HG03469 (cell line): ENCODE data around the gene SRGAP3.

Source experiments
- ATAC-seq: cut with Tn5 transposase; IDR thresholded peaks from one replicate; pipeline ENCODE4 v1.9.1; 2021; ENCODE audit warnings: mild to moderate bottlenecking, moderate library complexity, moderate number of reproducible peaks; ENCODE audit not compliant: unreplicated experiment

SRGAP3 gene

DNA sequence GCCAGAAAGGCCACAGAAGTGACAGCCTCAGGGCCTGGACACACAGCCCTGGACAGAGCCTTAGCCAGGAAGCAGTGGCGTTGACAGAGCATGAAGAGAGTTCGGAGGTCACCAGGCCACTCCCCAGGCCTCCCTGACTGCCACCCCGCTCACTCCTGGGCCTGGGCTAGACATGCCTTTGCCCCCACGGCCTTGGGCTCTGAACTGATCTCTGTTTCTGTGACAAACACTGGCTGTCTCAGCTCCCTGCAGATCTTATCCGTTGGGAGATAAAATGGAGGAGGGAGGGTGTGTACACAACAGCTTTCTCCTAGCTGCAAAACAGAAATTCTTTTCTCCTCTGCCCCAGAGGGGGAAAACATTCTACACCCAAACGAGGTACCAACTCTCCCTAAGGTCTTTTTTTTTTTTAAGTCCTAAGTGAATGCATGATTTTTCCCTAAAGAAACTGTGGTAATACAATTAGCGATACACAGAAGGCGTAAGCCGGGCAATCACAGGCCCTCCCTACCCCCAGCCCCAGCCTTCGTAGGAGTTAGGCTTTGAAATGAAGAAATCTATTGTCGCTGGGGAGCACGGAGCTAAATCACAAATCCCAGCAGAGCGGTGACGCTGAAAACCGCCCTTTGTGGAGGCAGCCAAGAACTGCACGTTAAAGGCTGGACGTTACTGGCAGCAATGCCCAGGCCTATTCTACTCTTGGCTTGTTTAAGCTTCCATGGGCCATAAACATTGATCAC lies 45.0 kb downstream of the SRGAP3 start:
- no peak for ATAC-seq

DNA sequence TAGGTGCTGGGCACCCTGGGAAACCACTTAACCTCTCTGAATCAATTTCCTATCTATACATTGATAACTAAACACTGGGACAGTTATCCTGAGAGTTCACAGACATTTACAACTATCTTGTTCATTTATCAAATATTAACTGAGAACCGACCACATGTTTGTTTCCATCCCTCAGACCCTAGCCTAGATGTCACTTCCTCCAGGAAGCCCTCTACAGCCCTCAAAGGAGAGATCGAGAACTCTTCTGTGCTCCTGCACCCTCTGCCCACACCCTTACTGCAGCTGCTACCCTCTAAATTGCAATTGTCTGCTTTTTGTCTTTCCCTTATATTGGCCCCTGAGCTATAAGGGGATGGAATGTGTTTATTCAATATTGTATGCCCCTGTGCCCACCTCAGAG lies 46.1 kb downstream of the SRGAP3 start:
- no peak for ATAC-seq

DNA sequence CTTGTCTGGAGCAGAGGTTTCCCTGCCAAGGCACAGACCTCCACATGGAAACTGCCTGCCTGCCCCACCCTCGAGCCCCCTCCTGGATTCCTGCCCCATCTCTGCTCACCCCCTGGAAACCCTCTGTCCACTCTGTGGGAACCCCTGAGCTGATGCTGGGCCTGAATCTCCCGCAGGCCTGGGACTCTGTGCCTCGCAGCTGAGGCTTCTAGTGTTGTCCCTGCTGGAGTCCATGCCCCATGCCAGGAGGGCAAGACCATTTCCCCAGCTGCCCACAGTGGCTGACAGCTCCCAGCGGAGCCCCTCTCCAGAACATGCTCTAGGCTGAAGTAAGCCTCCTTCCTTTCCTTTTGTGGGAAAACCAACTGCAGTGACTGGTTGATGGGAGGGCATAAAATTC lies 46.9 kb downstream of the SRGAP3 start:
- ATAC-seq, result no peak

DNA sequence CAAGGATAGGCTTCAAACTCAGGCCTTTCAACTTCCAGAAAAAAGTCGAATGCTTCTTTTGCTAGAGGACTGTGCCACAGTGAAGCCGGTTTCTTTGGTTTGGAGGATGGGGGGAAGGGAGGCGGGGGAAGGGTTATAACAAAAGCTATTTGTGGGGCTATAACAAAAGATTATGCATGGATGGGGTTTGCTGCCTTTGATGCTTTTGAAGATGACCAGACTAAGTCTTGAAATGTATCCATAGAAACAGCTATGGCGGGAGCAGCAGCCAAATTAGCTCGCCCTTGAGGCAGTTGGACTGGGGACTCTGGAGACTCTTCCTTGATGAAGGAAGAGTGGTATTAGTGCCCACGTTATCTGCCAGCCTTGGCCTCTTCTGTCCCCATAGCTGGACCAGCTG lies 47.5 kb downstream of the SRGAP3 start:
- no peak for ATAC-seq

DNA sequence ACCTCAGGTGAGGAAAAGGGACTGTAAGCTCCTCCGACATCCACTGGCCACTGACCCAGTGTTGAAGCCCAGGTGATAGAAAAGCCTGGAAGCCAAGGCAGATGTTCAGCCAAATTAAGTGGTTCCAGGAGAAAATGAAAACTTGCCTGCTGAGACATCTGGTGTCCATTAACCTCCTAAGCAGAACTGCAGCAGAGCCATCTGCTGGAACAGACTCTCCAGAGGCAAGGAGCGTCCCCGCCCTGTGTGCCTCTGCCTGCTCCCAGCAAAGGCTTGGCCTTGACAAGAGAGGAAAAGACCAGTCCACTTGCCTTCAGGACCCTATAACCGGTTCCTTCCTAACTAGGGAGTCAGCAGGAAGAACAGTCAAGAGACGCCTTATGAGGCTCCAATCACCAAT lies 48.2 kb downstream of the SRGAP3 start:
- no peak for ATAC-seq

DNA sequence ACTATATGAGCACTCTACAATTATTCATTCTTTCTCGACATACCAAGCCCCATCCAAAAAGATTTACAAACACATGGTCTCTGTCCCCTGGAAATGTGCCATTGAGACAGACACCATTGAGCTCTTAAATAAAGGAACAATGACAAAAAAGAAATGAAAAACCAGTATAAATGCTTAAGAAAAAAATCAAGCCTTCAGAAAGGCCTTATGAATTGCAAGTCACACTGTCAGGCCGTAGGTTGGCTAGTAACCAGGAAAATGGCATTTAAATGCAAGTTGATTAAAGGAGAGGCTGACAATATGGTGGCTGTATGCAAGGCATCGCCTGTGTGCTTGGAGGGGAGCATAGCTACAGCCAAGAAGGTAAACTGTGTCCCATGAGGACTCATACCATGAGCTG lies 49.7 kb downstream of the SRGAP3 start:
- ATAC-seq, result no peak

DNA sequence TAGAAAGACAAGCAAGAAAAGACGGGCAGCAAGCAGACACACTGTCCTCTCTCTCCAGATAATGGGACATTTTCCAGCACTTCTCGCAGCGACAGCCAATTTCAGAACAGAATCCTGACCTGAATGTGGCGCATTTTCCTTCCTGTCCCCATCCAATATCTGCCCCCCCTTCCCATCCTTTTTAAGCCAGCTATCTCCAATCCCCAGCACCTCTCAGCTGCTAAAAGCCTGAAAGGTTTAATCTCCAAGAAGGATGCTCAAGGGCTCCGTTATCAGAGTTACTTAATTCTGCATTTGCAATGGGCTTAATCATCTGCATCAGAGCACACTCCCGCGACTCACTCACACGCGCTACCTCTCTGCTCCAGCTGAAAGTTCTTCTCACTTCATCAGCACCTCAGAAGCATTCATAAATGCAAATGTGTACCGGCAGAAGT lies 50.5 kb downstream of the SRGAP3 start:
- ATAC-seq, result no peak

DNA sequence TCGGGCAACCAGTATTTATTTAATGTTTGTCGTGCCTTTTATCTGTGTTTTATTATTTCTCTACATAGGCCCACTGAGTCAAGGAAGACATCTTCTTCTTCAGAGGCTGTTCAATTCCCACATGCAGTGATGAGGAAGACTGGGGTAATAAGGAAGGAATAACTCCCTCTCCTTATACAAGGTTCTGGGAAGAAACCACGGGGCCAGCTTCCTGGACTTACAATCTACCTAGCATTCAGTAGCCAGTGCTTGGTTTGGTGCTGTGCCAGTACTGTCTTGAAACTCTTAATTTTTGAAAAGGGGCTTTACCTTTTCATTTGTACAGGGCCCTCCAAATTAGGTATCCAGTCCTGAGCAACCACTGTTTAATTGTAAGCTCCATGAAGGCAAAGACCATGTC lies 51.2 kb downstream of the SRGAP3 start:
- no peak for ATAC-seq

DNA sequence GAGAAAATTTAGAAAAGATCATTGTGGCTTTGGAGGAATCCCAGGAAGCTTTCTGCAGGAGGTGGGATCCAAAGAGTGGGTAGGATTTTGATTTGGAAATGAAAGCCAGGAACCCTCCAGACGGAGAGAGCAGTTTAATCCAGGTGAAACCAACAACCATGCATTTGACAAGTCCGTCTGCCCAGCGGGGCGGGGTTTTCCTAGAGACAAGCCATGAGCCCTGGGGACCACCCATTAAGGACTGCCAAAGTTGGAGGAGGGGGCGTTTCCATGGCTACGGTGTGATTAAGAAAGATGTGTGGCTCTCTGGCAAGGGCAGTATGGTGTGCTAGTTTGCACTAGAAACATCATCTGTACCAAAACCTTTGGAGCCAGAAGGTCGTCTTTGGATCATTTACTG lies 53.4 kb downstream of the SRGAP3 start:
- no peak for ATAC-seq

DNA sequence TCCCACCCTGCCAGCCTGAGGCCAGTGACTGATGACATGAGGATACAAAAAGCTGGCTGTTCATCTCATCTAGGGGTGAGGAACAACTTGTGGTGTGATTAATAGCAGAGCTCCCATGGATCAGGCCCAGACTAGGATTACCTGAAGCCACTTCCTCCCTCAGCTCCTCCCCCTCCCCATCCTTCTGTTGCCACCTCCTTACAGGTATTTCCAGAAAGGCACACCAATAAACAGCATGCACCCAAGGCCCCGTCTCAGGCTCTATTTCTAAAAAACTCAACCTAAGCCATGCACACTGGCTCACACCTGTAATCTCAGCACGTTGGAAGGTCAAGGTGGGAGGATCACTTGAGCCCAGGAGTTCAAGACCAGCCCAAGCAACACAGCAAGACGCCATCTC lies 54.1 kb downstream of the SRGAP3 start:
- no peak for ATAC-seq

DNA sequence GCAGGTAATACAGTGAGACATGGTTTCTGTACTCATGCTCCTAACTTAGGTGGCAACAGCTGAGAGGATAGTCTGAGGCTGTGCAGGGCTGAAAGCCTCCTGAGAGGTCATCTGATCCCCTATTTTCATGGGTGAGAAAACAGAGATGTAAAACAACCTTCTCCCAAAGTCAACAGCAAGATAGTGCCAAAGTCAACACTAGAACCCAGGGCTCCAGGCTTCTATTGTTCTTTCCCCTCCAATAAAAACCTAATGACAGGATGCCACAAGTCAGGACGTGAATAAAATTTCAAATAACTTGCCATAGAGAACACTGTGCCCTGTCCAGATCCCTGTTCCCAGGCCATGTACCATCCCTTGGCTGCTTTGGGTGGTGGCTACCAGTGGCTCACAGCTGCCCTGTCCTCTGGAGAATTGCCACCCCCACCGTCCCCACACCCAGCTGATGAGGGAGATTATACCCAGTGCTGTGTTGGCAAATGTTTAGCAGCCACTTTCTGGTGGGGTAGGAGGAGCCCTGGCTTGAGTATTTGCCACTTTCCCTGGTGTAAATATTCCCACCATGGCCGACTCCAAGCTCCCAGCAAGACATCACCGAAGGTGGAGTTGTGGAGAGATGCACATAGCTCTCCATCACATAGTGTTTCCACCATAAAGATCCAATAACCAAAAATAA lies 54.8 kb downstream of the SRGAP3 start:
- ATAC-seq, result no peak

DNA sequence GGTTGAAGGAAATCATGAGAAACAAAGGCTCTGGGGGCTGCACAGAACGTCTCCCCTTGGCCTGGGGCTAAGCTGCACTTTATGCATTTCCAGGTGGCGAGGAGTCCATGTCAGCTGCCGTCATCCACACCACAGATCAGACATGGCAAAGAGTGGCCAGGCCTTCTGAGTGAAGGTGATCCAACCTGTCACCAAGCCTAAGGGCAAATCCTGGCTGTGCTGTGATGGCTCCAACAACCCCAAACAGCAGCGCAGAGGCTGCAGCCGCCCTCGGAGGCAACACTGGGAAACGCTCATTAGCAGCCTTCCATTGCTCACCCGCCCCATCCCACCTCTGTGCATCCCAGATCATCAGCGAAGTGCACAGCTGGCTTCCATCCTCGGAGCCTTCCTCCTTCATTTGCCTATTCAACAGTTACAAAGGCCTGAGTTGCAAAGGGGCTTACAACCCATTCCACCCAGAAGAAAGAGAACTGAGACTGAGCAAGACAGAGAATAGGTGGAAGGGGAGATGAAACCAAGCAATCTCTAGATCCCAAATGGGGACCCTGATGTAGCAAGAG lies 55.7 kb downstream of the SRGAP3 start:
- no peak for ATAC-seq

DNA sequence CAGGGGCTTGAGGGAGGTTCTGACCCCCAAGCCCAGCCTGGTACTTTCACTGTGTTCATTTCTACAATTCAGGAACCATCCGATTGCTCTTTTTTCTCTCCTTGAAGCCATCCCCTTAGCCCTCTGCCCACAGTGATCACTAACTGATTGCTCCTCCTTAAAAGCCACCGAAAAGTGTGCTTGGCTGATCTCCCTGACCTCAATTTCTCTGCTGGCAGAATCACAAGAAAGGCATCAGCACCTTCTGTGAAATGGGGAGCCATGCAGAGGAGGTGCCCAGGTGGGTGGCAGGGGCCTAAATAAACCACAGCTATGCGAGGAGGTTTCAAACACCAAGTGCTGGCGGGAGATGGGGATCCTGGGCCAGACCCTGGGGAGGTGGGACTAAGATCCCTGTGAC lies 56.2 kb downstream of the SRGAP3 start:
- no peak for ATAC-seq

DNA sequence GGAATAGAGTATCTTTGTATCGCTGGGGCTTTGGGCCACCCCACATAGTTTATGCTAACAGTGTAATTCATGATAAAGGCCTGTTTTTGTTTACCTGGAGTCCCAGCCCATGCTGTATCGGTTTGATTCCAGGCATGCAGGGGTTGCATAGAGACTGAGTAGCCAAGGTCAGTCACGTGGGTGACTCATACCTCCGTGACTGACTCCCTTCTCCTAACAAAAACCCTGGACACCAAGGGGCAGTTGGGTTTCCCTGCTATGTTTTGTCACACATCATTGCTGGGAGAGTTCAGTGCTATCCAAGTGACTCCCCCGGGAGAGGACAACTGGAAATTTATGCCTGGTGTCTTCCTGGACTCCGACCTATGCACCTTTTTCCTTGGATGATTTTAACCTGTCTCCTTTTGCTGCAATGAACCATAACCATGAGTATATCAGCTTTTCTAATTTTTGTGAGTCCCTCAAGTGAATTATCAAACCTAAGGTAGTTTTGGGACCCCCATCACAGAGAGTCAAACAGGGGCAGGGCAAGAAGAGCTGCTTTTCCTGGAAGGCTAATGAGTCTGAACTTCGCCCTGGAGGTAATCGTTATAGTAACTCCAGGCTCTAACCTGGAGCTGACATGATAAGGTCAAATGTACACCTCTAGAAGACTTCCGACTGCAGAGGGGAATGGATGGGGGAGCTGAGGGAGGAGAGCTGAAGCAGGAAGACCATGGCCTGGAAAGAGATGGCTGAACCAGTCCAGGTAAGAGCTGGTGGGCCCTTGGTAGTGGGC lies 57.0 kb downstream of the SRGAP3 start:
- no peak for ATAC-seq

DNA sequence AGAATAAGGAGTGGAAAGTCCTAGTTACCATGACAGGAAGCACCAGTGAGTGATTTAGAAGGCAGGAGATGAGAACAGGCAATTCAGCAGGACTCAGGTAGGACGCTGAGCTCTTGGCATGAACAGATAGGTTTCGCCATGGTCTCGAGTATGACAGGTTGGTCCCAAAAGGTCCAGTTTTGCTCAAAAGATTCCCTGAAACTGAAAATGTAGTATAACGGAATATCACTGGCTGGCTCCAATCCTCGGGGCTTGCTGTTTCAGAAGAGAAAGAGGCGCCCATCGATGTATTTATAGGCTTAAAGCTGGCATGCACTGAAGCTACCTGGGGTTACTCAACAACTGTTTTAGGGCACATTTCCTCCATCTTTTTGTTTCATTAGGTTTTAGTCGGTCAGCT lies 59.2 kb downstream of the SRGAP3 start:
- no peak for ATAC-seq

DNA sequence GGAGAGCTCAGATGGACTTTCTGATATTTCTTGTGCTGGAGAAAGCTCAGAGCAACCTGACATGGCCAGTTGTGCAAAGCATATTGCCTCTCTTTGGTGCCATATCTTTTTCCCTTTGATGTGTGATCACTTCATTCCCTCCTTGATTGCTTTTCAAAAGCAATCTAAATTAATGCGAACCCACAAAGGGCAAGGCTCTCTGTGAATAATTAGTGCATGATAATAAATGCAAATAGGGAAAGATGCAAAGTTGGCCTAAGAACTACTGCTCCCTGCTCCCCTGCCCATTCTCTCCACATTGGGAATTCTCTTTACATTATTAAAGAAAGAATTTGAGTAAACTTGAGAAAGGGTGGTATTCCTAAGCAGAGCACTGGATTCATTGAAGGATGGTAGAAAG lies 60.9 kb downstream of the SRGAP3 start:
- no peak for ATAC-seq

DNA sequence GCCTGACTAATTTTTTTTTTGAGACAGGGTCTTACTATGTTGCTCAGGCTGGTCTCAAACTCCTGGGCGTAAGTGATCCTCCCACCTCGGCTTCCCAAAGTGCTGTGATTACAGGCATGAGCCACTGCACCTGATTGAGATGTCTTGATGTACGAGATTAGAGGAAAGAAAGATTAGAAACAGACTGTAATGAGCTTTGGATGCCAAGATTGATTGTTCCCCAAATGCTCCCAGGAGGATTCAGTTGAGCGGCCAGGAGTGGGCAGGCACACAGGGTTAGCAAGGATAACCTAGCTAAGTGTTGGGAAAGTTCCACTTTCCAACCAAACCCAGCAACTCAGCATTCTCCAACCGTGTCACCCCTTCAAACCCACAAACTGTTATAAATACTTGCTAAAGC lies 63.7 kb downstream of the SRGAP3 start:
- no peak for ATAC-seq

DNA sequence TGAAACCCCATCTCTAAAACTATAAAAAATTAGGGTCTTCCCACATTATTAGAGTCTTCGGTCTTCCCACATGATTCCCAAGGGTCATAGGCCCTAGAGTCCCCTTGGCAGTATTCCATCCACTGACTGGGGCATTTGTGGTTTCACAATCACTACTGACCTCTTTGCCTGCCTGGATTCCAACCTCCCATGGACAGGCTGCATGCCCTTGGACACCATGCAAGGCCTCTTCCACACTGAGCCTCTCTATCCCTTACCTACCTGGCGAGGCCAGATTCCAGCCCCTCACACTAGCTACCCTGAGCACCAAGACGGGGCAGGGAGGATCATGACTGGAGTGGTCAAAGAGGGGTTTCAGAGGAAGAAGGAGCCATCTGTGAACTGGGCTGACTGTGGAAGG lies 64.4 kb downstream of the SRGAP3 start:
- ATAC-seq, result no peak

DNA sequence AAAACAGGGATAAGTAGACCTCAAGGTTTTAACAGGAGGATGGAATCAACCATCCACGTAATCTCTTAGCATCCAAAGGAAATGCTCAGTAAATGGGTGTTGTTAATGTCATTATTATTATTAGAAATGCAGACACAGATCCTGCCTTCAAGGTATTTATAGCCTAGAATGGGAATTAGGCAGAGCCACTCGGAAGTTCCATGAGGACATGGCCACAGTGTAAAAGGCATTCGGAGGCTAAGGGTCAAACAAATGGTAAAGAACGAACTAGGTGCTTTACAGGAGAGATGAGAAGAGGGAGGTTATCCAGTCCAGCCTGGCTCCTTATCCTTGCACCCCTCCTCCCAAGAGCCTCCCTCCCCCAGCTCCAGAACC lies 65.0 kb downstream of the SRGAP3 start:
- no peak for ATAC-seq

DNA sequence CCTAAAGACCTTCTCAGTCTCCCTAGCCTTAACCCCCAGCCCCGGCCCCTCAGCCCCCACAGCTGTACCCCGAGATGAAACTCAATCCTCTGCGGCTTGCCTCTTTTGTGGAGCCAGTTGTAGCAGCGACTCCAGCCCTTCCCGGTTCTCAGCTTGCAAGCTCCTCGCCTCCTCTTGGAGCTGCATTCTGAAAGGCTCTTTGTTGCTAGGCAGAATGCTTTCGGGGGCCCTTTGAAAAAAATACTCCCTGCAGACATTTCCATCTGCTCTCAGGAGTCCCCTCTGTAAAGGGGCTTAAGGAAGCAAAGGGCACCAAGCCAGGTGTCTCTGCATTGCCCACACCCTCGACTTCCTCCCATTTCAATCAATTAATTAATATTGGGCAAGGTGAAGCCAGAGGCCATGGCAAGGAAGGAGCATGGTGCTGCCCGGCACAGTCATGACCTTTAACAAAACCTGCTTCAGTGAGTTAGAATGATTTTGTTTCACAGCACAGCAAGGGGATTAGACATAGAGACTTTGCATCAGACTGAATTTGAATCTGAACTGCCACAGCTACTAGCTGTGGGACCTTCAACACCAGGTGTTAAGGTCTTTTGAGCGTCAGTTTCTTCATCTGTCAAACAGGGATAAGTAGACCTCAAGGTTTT lies 65.5 kb downstream of the SRGAP3 start:
- ATAC-seq, result no peak

DNA sequence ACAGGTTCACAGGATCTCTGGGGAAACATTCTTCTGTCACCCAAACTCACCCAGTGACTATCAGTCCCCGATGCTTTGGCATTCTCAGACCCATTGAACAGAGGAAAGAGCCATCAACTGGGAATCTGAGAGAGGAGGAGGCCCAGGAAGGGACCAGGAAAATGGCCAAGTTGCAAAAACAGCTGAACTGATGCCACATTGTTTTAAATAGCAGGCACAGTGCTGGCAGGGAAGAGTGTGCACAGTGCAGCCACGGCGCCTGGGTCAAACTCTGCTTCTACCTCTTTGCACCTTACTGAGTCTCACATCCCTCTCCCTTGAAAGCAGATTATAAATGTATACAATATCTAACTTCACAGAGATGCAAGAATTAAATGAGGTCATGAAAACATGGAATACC lies 66.4 kb downstream of the SRGAP3 start:
- no peak for ATAC-seq
